ENCODE data around the gene SNTG2. TPM values are rescaled to one million over a fixed set of nuclear protein-coding genes. Genes with fewer than 3 reads are reported as not detected.
"Not testable (repeated sequence)": the region's sequence is repeated elsewhere in the genome, so short reads cannot be mapped to it uniquely, and the experiment has no call there.

SNTG2 gene
- total RNA-seq, 4 donors from 2014 or later = 1.9 to 14.0 (median 6.7) TPM

- ATAC-seq (ENCODE audit: low FRiP score) (no peak), DNase-seq (ENCODE audit: low spot score) (no peak)
- no peak for TF ChIP-seq CTCF (IDR thresholded peaks at IDR 0.05)
Measured at GRCh38 chr2:1081451-1082225, 131.0 kb downstream of the SNTG2 start.

GRCh38 chr2:1082456-1083205 is 132.0 kb downstream of the SNTG2 start:
- TF ChIP-seq CTCF (IDR thresholded peaks at IDR 0.05) = no peak
- ATAC-seq (ENCODE audit: low FRiP score) = no peak
- no peak for DNase-seq (ENCODE audit: low spot score)

- ATAC-seq (ENCODE audit: low FRiP score) (no peak), DNase-seq (ENCODE audit: low spot score) (no peak)
- TF ChIP-seq CTCF (IDR thresholded peaks at IDR 0.05) = no peak
Measured at GRCh38 chr2:1088192-1088860, 137.7 kb downstream of the SNTG2 start.

GRCh38 chr2:1088940-1089339 is 138.3 kb downstream of the SNTG2 start:
- no peak for TF ChIP-seq CTCF (IDR thresholded peaks at IDR 0.05)
- ATAC-seq (ENCODE audit: low FRiP score) = no peak
- no peak for DNase-seq (ENCODE audit: low spot score)

GRCh38 chr2:1091895-1092585 is 141.4 kb downstream of the SNTG2 start:
- no peak for TF ChIP-seq CTCF (IDR thresholded peaks at IDR 0.05)
- DNase-seq (ENCODE audit: low spot score) = no peak
- ATAC-seq (ENCODE audit: low FRiP score) = no peak

GRCh38 chr2:1093668-1094067 is 143.0 kb downstream of the SNTG2 start:
- not testable (repeated sequence) for DNase-seq (ENCODE audit: low spot score)

GRCh38 chr2:1097101-1097500 is 146.5 kb downstream of the SNTG2 start:
- ATAC-seq (ENCODE audit: low FRiP score) (no peak), DNase-seq (ENCODE audit: low spot score) (no peak)
- no peak for TF ChIP-seq CTCF (IDR thresholded peaks at IDR 0.05)

More at GRCh38 chr2:1093668-1094067, 143.0 kb downstream of the SNTG2 start:
- not testable (repeated sequence) for ATAC-seq (ENCODE audit: low FRiP score)

All from omental fat pad (tissue), 4 donors.